Measurements from ENCODE around the gene TMEM175. TPM values are rescaled to one million over a fixed set of nuclear protein-coding genes. Genes with fewer than 3 reads are reported as not detected.

Gene TMEM175
- total and polyA plus RNA-seq, 2 of the 8 experiments (the other 6 are each of a cell fraction or from before 2014, with no cell fraction given) = 4.9 to 20.7 TPM

DNA sequence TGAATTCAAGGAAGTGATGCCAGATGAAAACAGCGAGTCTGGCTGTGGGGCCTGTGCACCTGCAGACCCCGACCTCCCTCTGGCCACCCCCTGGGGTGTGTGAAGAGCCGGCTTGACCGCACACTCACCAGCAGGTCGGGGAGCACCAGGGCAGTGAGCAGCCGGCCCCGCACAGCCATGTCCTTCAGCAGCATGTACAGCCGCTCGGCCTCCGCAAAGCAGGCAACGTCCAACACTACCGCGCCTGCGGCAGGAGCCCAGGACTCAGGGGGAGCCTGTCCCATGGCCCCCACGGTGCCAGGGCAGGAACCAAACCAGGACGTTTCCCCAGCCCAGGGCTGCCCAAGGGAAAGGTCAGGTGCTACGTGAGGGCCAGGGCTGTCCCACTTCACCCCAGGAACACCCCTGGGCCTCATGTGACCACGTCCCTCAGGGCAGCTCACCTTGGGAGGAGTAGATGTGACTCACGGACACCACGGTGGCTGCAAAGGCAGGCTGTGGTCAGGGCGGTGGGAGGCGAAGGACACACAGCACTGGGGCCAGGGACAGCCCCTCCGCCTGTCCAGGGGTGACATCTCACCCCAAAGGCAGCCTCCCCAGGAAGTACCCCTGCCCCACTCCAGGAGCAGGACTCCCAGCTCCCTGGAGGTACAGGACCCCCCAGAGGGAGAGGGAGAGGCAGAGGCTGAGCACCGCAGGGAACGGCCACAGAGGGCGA lies 32.9 kb downstream of the TMEM175 start (continued):
- no peak for TF ChIP-seq RNF2 (IDR thresholded peaks at IDR 0.05; ENCODE audit: borderline replicate concordance, low read depth, low read length, missing control alignments, poor library complexity, severe bottlenecking)
- no peak for TF ChIP-seq CREB1 (IDR thresholded peaks at IDR 0.05)
- TF ChIP-seq ASH2L (IDR thresholded peaks at IDR 0.05; ENCODE audit: low read length) = no peak
- no peak for TF ChIP-seq JUN (IDR thresholded peaks at IDR 0.05; ENCODE audit: low read depth, low read length)
- TF ChIP-seq SAP30 (IDR thresholded peaks at IDR 0.05; ENCODE audit: insufficient read depth, insufficient replicate concordance, low read length) = no peak
- TF ChIP-seq, protein P1, sequence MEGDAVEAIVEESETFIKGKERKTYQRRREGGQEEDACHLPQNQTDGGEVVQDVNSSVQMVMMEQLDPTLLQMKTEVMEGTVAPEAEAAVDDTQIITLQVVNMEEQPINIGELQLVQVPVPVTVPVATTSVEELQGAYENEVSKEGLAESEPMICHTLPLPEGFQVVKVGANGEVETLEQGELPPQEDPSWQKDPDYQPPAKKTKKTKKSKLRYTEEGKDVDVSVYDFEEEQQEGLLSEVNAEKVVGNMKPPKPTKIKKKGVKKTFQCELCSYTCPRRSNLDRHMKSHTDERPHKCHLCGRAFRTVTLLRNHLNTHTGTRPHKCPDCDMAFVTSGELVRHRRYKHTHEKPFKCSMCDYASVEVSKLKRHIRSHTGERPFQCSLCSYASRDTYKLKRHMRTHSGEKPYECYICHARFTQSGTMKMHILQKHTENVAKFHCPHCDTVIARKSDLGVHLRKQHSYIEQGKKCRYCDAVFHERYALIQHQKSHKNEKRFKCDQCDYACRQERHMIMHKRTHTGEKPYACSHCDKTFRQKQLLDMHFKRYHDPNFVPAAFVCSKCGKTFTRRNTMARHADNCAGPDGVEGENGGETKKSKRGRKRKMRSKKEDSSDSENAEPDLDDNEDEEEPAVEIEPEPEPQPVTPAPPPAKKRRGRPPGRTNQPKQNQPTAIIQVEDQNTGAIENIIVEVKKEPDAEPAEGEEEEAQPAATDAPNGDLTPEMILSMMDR (IDR thresholded peaks at IDR 0.05; ENCODE audit: control extremely low read depth in 1 of 3, insufficient read depth in 1 of 3, low read depth in 1 of 3, low read length in 3 of 3) = no peak
- TF ChIP-seq, protein P2, sequence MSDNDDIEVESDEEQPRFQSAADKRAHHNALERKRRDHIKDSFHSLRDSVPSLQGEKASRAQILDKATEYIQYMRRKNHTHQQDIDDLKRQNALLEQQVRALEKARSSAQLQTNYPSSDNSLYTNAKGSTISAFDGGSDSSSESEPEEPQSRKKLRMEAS (IDR thresholded peaks at IDR 0.05) = no peak
- no peak for TF ChIP-seq RAD21 (IDR thresholded peaks at IDR 0.05 in 1 of 2, conservative IDR thresholded peaks at IDR 0.05 in 1 of 2; ENCODE audit: low read depth in 2 of 2, low read length in 2 of 2)
- no peak for TF ChIP-seq SP2 (IDR thresholded peaks at IDR 0.05; ENCODE audit: low read length)
